GM18519 (cell line): ENCODE data around the gene PTDSS2.
"Not testable (repeated sequence)": the region's sequence is repeated elsewhere in the genome, so short reads cannot be mapped to it uniquely, and the experiment has no call there.

Experiments
- ATAC-seq: cut with Tn5 transposase; IDR thresholded peaks from one replicate; pipeline ENCODE4 v1.9.1; 2021; ENCODE audit warnings: mild to moderate bottlenecking, moderate library complexity; ENCODE audit not compliant: unreplicated experiment, low FRiP score

PTDSS2 gene

GRCh38 chr11:464316-464715 is 14.2 kb downstream of the PTDSS2 start:
- ATAC-seq: no peak

GRCh38 chr11:465896-466530 is 15.9 kb downstream of the PTDSS2 start:
- no peak for ATAC-seq

GRCh38 chr11:468036-468435 is 18.0 kb downstream of the PTDSS2 start:
- ATAC-seq: no peak

DNA sequence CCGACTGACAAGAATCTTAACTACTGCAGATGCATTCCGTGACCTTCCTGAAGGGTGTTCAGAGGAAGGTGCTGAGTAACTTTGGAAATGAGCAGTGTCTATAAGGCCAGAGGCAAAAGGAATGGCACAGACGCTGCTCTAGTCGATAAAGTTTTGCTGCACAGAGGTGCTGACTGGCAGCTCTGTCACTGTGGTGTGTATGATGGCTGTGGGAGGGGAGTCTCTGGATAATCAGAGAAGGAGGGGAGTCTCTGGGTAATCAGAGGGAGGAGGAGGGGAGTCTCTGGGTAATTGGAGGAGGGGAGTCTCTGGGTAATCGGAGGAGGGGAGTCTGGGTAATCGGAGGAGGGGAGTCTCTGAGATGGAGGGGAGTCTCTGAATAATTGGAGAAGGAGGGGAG is 18.4 kb downstream of the PTDSS2 start:
- no peak for ATAC-seq

- ATAC-seq: not testable (repeated sequence)
These were observed 19.1 kb downstream of the PTDSS2 start for GRCh38 chr11:469026-469683.

DNA sequence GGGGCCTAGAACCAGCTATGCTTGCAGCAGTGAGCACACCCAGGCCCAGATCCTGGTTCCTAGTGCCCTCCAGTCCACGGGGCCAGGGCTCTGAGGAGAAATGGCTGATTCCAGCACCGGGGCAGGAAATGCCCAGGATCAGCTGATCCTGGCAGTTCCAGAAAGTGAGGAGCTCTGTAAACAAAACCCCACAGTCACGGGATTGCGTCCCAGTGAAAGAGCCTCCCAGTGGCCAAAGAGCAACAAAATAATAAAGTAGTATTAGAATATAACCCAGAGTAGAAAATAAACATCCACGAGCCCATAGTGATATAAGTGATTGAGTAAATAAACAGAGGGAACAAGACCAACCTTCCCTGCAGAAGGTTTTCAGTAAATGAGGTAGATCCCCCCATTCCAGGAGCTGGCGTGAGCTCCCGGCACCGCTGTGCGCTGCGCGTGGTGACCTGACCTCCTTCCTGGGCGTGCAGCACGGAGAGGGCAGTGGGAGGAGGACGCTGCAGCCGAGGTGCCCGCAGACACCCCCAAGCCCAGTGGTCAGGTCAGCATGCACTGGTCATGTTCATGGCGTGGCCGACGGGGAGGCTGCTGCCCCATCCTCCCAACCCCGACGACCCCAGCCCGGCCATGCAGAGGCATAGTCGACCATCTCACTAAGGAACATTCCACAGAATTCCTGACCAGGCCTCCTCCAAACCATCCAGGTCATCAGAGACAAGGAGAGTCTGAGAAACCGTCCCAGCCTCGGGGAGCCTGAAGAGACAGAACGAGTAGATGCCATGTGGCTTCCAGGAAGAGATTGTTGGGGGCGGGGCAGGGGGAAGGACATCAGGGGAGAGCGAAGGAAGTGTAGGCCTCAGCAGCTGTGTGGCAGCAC is 19.8 kb downstream of the PTDSS2 start:
- no peak for ATAC-seq

DNA sequence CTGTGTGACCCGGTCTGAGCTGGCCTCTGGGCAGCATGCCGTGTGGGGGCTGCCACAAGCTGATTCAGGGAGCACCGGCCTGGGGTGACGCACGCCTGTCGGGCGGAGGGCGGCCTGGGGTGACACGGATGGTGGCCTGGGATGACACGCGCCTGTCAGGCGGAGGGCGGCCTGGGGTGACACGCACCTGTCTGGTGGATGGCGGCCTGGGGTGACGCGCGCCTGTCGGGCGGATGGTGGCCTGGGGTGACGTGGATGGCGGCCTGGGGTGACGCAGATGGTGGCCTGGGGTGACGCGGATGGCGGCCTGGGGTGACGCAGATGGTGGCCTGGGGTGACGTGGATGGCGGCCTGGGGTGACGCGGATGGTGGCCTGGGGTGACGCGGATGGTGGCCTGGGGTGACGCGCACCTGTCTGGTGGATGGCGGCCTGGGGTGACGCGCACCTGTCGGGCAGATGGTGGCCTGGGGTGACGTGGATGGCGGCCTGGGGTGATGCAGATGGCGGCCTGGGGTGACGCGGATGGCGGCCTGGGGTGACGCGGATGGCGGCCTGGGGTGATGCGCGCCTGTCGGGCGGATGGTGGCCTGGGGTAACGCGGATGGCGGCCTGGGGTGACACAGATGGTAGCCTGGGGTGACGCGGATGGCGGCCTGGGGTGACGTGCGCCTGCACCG is 21.5 kb downstream of the PTDSS2 start:
- no peak for ATAC-seq

DNA sequence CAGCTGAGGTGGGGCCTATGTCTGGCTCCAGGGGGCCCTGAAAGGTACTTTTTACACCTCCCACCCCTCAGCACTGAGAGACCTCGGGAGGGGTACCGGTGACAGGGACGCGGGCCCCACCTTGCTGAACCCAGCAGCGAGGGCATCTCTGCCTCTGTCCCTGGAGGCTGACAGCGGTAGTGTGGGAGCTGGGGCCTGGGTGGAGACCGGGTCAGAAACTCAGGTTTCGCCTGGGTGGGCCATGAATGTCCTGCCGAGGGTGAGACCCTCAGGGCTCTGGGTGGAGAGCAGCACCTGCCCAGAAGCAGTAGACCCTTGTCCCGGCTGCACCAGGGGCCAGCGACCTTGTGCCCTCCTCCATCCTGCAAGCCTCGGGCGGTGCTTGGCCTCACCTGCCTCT is 22.2 kb downstream of the PTDSS2 start:
- no peak for ATAC-seq

DNA sequence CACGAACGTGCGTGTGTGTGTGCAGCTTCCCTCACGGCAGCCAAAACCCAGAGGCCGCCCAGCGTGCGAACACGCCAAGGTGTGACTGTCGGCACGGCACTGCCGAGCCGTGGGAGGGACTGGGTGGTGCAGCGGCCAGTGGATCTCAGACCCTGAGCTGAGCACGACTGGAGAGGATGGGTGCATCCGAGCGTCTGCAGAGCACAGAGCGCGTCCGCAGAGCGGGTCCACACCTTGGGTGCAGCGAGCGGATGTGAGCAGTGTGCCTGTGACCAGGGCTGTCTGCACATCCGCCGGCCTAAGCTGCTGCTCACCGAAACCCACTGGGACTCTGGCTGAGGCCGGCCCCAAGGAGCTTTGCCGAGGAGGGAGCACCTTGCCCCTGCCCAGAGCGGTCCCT is 22.7 kb downstream of the PTDSS2 start:
- ATAC-seq: no peak

GRCh38 chr11:473415-473814 is 23.3 kb downstream of the PTDSS2 start:
- ATAC-seq: no peak

- no peak for ATAC-seq
These were observed 24.1 kb downstream of the PTDSS2 start for GRCh38 chr11:473962-474785.

DNA sequence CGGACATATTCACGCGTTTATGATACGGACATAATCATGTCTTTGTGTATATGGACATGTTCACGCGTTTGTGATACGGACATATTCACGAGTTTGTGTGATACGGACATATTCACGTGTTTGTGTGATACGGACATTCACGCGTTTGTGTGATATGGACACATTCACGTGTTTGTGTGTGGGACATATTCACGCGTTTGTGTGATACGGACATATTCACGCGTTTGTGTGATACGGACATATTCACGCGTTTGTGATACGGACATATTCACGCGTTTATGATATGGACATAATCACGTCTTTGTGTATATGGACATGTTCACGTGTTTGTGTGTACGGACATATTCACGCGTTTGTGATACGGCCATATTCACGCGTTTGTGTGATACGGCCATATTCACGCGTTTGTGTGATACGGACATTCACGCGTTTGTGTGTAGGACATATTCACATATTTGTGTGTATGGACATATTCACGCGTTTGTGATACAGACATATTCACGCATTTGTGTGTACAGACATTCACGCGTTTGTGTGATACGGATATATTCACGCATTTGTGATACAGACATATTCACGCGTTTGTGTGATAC is 24.9 kb downstream of the PTDSS2 start:
- no peak for ATAC-seq

DNA sequence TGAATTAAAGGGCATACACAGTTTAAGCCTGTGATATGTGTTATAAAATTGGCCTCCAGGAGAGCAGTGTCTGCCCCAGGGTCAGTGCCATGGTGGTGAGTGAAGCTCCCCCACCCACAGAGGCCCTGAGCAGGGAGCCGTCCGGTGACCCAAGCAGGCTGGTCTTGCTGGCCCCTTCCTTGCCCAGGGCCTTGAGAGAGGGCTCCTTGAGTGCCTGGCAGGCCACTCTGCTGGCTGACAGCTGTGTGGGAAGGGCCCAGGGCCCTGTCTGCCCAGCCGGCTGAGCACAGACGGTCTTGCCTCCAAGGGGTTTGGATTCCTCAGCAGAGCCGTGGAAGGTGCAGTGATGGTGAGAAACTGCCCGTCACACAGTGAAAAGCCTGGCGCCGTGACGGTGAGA is 25.9 kb downstream of the PTDSS2 start:
- no peak for ATAC-seq

GRCh38 chr11:476416-476815 is 26.3 kb downstream of the PTDSS2 start:
- no peak for ATAC-seq

- ATAC-seq: no peak
These were observed 27.1 kb downstream of the PTDSS2 start for GRCh38 chr11:477052-477715.

DNA sequence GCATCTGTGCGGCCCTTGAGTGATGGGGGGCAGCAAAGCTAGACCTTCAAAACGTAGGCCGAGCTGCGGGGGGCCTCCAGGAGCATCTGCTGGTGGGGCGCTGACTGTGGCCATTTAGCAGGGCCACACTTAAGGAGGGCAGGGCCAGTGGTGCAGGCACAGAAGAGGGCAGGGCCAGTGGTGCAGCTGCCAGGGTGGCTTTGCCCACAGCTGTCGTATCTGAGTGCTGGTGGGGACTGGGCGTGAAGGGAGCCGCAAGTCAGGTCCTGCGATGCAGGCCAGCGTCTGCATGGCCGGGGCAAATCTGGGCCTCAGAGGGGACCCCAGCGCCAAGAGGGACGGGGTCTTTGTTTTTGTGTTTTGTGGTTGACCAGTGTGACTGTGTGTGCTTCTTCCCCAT is 29.2 kb downstream of the PTDSS2 start:
- ATAC-seq: no peak

DNA sequence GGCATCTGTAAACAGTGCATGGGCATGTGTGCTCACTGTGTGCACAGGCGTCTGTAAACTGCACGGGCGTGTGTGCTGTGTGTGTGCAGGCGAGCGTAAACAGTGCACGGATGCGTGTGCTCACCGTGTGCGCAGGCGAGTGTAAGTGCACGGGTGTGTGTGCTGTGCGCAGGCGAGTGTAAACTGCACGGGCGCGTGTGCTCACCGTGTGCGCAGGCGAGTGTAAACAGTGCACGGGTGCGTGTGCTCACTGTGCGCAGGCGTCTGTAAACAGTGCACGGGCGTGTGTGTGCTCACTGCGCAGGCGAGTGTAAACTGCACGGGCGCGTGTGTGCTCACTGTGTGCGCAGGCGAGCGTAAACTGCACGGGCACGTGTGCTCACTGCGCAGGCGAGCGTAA is 34.5 kb downstream of the PTDSS2 start:
- no peak for ATAC-seq

DNA sequence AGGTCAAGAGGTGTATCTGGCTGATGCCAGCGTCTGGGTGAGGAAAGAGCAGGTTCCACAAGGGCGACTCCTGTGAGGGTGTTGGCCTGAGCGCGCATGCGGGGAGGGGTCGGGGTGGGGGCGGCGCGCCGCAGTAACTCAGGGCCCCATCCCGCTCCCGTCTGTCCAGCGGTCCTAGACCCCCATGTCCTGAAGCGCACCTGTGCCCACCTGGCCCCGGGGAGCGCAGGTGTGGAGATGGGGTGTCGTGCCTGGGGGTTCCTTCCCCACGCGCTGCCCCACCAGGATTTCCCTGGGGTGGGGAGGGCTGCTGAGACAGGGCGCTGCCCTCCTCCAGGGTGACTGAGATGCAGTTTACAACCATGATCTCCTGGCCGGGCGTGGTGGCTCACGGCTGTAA is 36.1 kb downstream of the PTDSS2 start:
- no peak for ATAC-seq

- no peak for ATAC-seq
These were observed 37.5 kb downstream of the PTDSS2 start for GRCh38 chr11:487571-488021.
